Lower lobe of right lung (tissue), 2 donors: ENCODE results near the gene JOSD2. TPM values are rescaled to one million over a fixed set of nuclear protein-coding genes. Genes with fewer than 3 reads are reported as not detected.
"Not testable (repeated sequence)": the region's sequence is repeated elsewhere in the genome, so short reads cannot be mapped to it uniquely, and the experiment has no call there.

Experiments
- ATAC-seq, 2 donors: fragments of 200-7000 bp; cut with Tn5 transposase; one replicate each; pipeline ENCODE4 v1.9.1; 2020 to 2022; ENCODE audit warnings: mild to moderate bottlenecking in 2 of 2, moderate library complexity in 2 of 2
- DNase-seq: peaks from one replicate; pipeline ENCODE4 v3.0.0-alpha.2; 2020
- H3K27ac ChIP-seq: fragments of 200-600 bp; one replicate; pipeline ENCODE4 v1.8.0; 2022
- H3K27me3 ChIP-seq: fragments of 200-600 bp; one replicate; pipeline ENCODE4 v1.8.0; 2022; ENCODE audit warnings: low read depth
- H3K36me3 ChIP-seq: fragments of 200-600 bp; one replicate; pipeline ENCODE4 v1.8.0; 2022; ENCODE audit warnings: mild to moderate bottlenecking
- H3K4me1 ChIP-seq: fragments of 200-600 bp; one replicate; pipeline ENCODE4 v1.8.0; 2022
- H3K4me3 ChIP-seq: fragments of 200-600 bp; one replicate; pipeline ENCODE4 v1.8.0; 2022; ENCODE audit warnings: mild to moderate bottlenecking
- H3K9me3 ChIP-seq: fragments of 200-600 bp; one replicate; pipeline ENCODE4 v1.8.0; 2022
- intact Hi-C: fragments of 100-400 bp; cut with DNase I; formaldehyde crosslinking; loops from one replicate; pipeline ENCODE4 v1.11.0; 2022
- total RNA-seq: library from RNA; stranded (reverse); fragmentation: NEBNext Ultra II Directional; extraction: Animal tissue kit (Norgen Biotek cat#: 25700); gene quantifications from one replicate; pipeline ENCODE4 v1.2.1, GENCODE V29; 2021
- TF ChIP-seq, protein P1 (sequence below): fragments of 200-600 bp; IDR thresholded peaks from one replicate; pipeline ENCODE4 v1.8.0; 2022; ENCODE audit warnings: antibody characterized with exemption, mild to moderate bottlenecking
- donor health status: DM: no; HTN: yes; CAD: no; lungs with severe emphysema.

JOSD2 gene
- total RNA-seq, 1 donor from 2014 or later, result 40.4 TPM

DNA sequence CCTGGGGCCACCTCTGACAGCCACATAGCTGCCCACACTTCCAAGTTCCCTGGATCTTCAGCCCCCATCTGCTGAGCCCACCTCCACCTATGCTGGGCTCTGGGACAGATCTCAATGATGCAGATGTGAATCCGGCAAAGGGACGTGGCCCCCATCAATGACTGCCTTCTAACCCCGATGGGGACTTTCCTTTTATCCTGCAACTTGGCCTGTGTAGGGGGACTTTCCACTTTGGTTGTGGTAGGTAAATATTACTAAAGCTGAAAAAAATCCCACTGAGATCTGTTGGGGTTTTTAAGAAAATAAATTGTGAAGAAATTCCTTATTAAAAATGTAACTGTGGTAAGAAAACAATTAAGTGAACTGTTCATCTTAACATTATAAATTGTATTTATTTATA is 23.5 kb upstream of the JOSD2 start:
- H3K9me3 ChIP-seq, result no peaks in the 10 kb centered on the region
- ATAC-seq (no peak), DNase-seq (no peak)
- TF ChIP-seq, protein P1, sequence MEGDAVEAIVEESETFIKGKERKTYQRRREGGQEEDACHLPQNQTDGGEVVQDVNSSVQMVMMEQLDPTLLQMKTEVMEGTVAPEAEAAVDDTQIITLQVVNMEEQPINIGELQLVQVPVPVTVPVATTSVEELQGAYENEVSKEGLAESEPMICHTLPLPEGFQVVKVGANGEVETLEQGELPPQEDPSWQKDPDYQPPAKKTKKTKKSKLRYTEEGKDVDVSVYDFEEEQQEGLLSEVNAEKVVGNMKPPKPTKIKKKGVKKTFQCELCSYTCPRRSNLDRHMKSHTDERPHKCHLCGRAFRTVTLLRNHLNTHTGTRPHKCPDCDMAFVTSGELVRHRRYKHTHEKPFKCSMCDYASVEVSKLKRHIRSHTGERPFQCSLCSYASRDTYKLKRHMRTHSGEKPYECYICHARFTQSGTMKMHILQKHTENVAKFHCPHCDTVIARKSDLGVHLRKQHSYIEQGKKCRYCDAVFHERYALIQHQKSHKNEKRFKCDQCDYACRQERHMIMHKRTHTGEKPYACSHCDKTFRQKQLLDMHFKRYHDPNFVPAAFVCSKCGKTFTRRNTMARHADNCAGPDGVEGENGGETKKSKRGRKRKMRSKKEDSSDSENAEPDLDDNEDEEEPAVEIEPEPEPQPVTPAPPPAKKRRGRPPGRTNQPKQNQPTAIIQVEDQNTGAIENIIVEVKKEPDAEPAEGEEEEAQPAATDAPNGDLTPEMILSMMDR, result no peak
- H3K36me3 ChIP-seq, result no peaks in the 10 kb centered on the region
- intact Hi-C loops, result no loop called here
- no peaks in the 10 kb centered on the region for H3K4me1 ChIP-seq
- no peak overlapping the region for H3K4me3 ChIP-seq
- H3K27me3 ChIP-seq, result peaks cover 9% of the 10 kb centered on the region
- H3K27ac ChIP-seq, result no peak overlapping the region

DNA sequence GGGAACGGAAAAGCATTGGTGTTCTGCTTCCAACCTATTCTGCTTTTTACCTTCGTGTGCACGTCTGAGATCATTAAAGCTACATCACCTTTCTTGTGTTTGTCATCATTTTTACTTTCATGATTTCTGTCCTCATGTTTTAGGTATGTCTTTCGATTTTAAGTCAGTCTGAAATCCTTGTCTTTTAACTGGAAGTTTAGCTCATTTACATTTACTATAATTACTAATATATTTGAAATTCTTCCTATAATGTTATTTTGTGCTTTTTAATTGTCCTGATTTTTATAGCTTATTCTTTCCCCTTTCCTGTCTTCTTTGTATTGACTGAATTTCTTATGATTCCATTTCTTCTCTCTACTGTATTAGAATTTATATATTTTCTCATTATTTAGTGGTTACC is 22.0 kb upstream of the JOSD2 start:
- intact Hi-C loops, result no loop called here
- no peak overlapping the region for H3K27ac ChIP-seq
- TF ChIP-seq, protein P1, result no peak
- H3K36me3 ChIP-seq, result no peaks in the 10 kb centered on the region
- no peaks in the 10 kb centered on the region for H3K9me3 ChIP-seq
- ATAC-seq, result no peak
- no peak for DNase-seq
- no peaks in the 10 kb centered on the region for H3K4me1 ChIP-seq
- H3K4me3 ChIP-seq, result no peak overlapping the region
- H3K27me3 ChIP-seq, result peaks cover 15% of the 10 kb centered on the region

DNA sequence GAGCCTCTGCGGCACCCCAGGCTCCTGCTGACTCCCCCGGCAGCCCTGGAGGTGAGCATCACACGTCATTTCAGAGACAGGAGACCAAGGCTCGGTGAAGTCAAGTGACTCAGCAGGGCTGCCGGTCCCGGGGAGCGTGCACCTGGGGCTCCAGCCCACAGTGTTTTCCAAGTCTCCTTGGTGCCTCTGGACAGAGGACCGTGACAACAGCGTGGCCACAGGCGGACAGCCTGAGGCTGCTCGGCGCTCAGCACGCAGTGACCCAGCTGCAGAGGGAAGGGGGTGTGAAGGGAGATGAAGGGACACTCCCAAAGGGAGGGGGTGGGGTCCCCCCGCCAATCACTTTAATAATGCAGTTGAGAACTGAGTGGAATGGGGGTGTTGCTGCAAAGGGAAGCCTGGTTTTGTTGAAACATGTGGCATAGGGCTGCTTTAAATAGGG is 20.2 kb upstream of the JOSD2 start:
- Histone ChIP-seq H3K9me3 (no peaks in the 10 kb centered on the region), H3K27ac (no peak overlapping the region), H3K4me1 (no peaks in the 10 kb centered on the region), H3K4me3 (no peak overlapping the region), H3K36me3 (no peaks in the 10 kb centered on the region), H3K27me3 (peaks cover 15% of the 10 kb centered on the region)
- ATAC-seq (peak in 1 of 2 donors; percentile 27), DNase-seq (no peak)
- intact Hi-C loops, result no loop called here
- TF ChIP-seq, protein P1, result no peak

DNA sequence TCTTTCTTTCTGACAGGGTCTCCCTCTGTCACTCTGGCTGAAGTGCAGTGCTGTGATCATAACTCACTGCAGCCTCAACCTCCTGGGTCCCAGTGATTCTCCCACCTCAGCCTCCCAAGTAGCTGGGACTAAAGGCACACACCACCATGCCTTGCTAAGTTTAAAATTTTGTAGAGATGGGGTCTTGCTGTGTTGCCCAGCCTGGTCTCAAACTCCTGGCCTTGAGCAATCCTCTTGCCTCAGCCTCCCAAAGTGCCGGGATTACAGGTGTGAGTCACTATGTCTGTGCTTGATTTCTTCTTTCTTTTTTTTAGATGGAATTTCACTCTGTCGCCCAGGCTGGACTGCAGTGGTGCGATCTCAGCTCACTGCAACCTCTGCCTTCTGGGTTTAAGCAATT is 17.1 kb upstream of the JOSD2 start:
- H3K4me1 ChIP-seq, H3K9me3 ChIP-seq, intact Hi-C loops, H3K4me3 ChIP-seq, ATAC-seq, H3K27ac ChIP-seq, DNase-seq, H3K36me3 ChIP-seq: not testable (repeated sequence)
- H3K27me3 ChIP-seq, result peaks cover 15% of the 10 kb centered on the region

DNA sequence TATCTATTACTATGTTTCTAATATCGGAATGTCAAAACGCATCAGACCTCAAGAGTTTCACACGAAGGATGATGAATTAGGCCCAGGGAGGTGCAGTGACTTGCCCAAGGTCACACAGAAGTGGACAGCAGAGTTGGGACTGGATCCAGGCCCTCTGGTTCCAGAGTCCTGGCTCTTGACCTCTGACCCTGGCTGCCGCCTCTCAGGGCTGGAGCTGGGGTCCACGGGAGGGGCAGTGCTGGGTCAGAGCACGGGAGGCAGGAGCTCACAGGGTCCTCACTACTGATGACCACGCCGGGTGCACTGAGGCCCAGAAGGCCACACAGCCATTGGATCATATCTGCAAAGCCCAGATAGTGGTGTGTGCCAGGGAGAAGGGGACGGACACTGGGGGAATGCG is 11.9 kb upstream of the JOSD2 start:
- Histone ChIP-seq H3K9me3 (no peaks in the 10 kb centered on the region), H3K27me3 (no peaks in the 10 kb centered on the region), H3K4me1 (no peaks in the 10 kb centered on the region), H3K27ac (no peak overlapping the region), H3K36me3 (no peaks in the 10 kb centered on the region), H3K4me3 (no peak overlapping the region)
- intact Hi-C loops, result no loop called here
- TF ChIP-seq, protein P1, result no peak
- DNase-seq (no peak), ATAC-seq (no peak)

DNA sequence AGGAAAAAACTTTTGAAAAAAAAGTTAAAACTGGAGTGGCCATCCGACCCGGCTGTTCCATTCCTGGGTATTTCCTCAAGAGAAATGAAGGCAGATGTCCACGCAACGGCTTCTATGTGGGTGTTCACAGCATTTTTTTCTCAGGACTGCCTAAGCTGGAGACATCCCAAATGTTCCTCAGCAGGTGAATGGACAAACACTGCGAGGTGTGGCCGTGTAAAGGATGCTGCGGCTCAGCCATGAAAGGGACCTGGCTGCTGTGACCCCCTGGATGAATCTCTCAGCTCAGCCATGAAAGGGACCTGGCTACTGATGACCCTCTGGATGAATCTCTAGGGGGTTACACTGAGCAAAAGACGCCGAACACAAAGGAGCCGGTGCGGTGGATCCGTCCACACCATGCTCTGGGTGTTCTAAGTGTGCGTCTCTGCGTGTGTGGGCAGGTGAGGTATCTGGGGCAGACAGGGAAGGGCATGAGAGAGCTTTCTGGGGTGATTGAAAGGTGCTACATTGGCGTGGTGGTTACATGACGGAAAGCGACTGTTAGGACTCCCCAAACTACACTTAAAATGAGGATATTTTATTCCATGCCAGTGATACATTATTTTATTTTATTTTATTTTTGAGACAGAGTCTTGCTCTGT is 10.0 kb upstream of the JOSD2 start:
- Histone ChIP-seq H3K27me3 (no peaks in the 10 kb centered on the region), H3K4me3 (no peak overlapping the region), H3K9me3 (no peaks in the 10 kb centered on the region), H3K36me3 (no peaks in the 10 kb centered on the region), H3K4me1 (no peaks in the 10 kb centered on the region), H3K27ac (no peak overlapping the region)
- TF ChIP-seq, protein P1, result no peak
- ATAC-seq (no peak), DNase-seq (peak; percentile 25)
- intact Hi-C loops, result no loop called here
